GM10248 (cell line): Measurements from ENCODE around the gene ERCC6L2.

Source experiments
- CTCF ChIA-PET: fragments of 300-600 bp; sonication (Branson Sonifier 250); formaldehyde crosslinking; extraction: SDS; loops from one replicate; lab custom pipeline; 2021; ENCODE audit warnings: antibody characterized with exemption; lab: Yijun Ruan, JAX
- POLR2A ChIA-PET: fragments of 350-650 bp; sonication (Branson Sonifier 250); formaldehyde crosslinking; extraction: SDS; loops from one replicate; lab custom pipeline; 2020; ENCODE audit warnings: antibody characterized with exemption; lab: Yijun Ruan, JAX
- DNase-seq: peaks from one replicate; pipeline ENCODE4 v3.0.0; 2012; ENCODE audit errors: extremely low spot score
- CTCF ChIP-seq: IDR thresholded peaks from 2 replicates; pipeline ENCODE4 v1.5.1; 2012; ENCODE audit warnings: mild to moderate bottlenecking, low read depth; ENCODE audit errors: extremely low read depth, missing control alignments, control extremely low read depth

ERCC6L2 gene

GRCh38 chr9:95890594-95890993 lies 15.1 kb downstream of the ERCC6L2 start:
- TF ChIP-seq CTCF, result no peak
- ChIA-PET CTCF (interaction anchor here (0.9 to 1.3 kb wide), 3 partner anchors 10 to 15 kb away, joined by 3 to 5 read pairs (median 3); partner anchors contain the start of gene ERCC6L2), POLR2A (no interaction called here)
- no peak for DNase-seq

GRCh38 chr9:95891067-95891671 lies 15.7 kb downstream of the ERCC6L2 start:
- TF ChIP-seq CTCF, result no peak
- POLR2A ChIA-PET, result no interaction called here
- CTCF ChIA-PET, result interaction anchor here (0.9 to 1.3 kb wide), 3 partner anchors 11 to 16 kb away, joined by 3 to 5 read pairs (median 3); partner anchors contain the start of gene ERCC6L2
- no peak for DNase-seq

GRCh38 chr9:95892690-95893089 lies 17.2 kb downstream of the ERCC6L2 start:
- ChIA-PET CTCF (interaction anchor here (0.9 kb wide), 1 partner anchor 11 kb away, joined by 3 read pairs; no protein-coding TSS in a partner anchor), POLR2A (no interaction called here)
- DNase-seq, result no peak
- no peak for TF ChIP-seq CTCF

DNA sequence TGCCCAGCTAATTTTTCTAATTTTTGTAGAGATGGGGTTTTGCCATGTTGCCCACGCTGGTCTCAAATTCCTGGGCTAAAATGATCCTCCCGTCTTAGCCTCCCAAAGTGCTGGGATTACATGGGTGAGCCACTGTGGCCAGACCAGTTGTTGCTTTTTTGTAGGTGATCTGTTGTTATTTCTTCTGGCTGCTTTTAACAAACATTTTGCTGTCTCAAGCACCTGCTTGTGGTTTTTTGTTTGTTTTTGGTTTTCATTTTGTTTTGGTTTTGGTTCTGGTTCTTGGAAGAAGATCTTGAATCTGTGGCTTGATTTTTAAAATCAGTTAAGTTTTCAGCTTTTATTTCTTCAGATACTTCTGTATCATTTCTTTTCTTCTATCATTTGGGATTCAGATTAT lies 21.1 kb downstream of the ERCC6L2 start:
- DNase-seq, result no peak
- ChIA-PET CTCF (interaction anchor here (1.2 to 1.5 kb wide), 2 partner anchors 8 to 15 kb away, joined by 3 to 4 read pairs; no protein-coding TSS in a partner anchor), POLR2A (no interaction called here)
- no peak for TF ChIP-seq CTCF

DNA sequence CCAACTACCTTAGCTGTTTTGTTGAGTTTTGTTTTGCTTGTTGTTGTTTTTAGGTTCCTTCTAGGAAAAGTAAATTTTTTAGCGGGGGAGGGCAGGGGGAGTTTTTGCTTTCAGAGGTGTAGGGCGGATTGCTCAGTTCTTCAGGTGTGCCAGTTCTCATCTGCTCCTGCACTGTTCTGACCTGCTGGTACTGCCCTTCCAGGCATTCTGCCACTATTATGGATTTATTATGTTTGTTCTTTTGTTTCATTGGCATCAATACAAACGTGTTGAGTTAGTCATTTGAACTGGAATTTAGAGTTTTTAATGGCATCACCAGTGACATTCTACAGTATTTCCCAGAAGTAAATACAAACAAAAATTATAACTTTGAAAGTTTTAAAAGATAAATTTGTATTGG lies 26.0 kb downstream of the ERCC6L2 start:
- DNase-seq, result no peak
- CTCF ChIA-PET, result interaction anchor here (0.8 to 1.2 kb wide), 2 partner anchors 17 to 48 kb away, joined by 3 read pairs; no protein-coding TSS in a partner anchor
- no peak for TF ChIP-seq CTCF
- POLR2A ChIA-PET, result no interaction called here

- POLR2A ChIA-PET, result no interaction called here
- no peak for DNase-seq
- no peak for TF ChIP-seq CTCF
- CTCF ChIA-PET, result no interaction called here
These were observed 27.9 kb downstream of the ERCC6L2 start for GRCh38 chr9:95903398-95903797.
